OCI-LY1 (cell line): ENCODE measurements around the gene TRIML1.
"Not testable (repeated sequence)": the region's sequence is repeated elsewhere in the genome, so short reads cannot be mapped to it uniquely, and the experiment has no call there.

Source experiments
- CTCF ChIP-seq: fragments of 200-600 bp; sonication (generic), shearing (Covaris generic); IDR thresholded peaks from 2 replicates; pipeline ENCODE4 v1.5.1; 2017; ENCODE audit warnings: mild to moderate bottlenecking, antibody characterized with exemption, low read length, moderate library complexity, mixed read lengths
- EZH2 ChIP-seq: fragments of 200-600 bp; sonication (generic), shearing (Covaris generic); IDR thresholded peaks from 2 replicates; pipeline ENCODE4 v1.8.0; 2017; ENCODE audit warnings: borderline replicate concordance, mixed run types, mild to moderate bottlenecking, antibody characterized with exemption, low read length, moderate library complexity, mixed read lengths

GRCh38 chr4:188159513-188160226 is 20.4 kb downstream of the TRIML1 start:
- not testable (repeated sequence) for TF ChIP-seq CTCF, EZH2
